Right ventricle myocardium superior (tissue), 1 donor: Measurements from ENCODE around the gene EIF3CL. TPM values are rescaled to one million over a fixed set of nuclear protein-coding genes. Genes with fewer than 3 reads are reported as not detected.
"Not testable (repeated sequence)": the region's sequence is repeated elsewhere in the genome, so short reads cannot be mapped to it uniquely, and the experiment has no call there.

Experiments
- ATAC-seq: fragments of 200-7000 bp; cut with Tn5 transposase; one replicate; pipeline ENCODE4 v1.9.1; 2020; ENCODE audit warnings: mild to moderate bottlenecking; ENCODE audit not compliant: poor library complexity
- DNase-seq: peaks from one replicate; pipeline ENCODE4 v3.0.0-alpha.2; 2020
- intact Hi-C: fragments of 100-400 bp; cut with DNase I; formaldehyde crosslinking; loops from one replicate; pipeline ENCODE4 v1.11.2; 2022
- microRNA-seq: library from miRNA; unstranded; fragments of <30 nt; microRNA quantifications from one replicate; pipeline ENCODE4 v1.2.0, GENCODE V29; 2020
- total RNA-seq: library from RNA; stranded (reverse); fragmentation: NEBNext Ultra II Directional; extraction: Animal tissue kit (Norgen Biotek cat#: 25700); gene quantifications from one replicate; pipeline ENCODE4 v1.2.1, GENCODE V29; 2021
- donor health status: DM: no; HTN: yes; CAD: no; lungs with severe emphysema.

The EIF3CL gene
- total RNA-seq, 1 donor from 2014 or later, result 24.7 TPM

- DNase-seq, ATAC-seq, intact Hi-C loops: not testable (repeated sequence)
These were observed 35.7 kb downstream of the EIF3CL start for GRCh38 chr16:28367926-28368325.

GRCh38 chr16:28364268-28365173, 39.1 kb downstream of the EIF3CL start:
- DNase-seq, intact Hi-C loops: not testable (repeated sequence)
- peak; percentile 99 for ATAC-seq

DNA sequence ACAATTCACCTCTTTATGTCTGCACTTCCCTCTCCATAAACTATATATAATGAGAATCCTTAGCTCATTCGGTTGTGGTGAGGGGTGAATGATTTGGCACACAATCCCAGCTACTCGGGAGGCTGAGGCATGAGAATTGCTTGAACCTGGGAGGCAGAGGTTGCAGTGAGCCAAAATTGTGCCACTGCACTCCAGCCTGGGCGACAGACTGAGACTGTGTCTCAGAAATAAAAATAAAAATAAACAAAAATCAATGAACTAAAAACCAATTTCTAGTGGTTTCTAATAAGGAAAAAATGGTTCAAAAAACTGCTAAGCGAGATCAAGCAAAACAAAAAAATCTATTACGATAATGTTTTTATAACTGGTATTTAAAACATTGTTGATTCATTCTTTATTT, 40.2 kb downstream of the EIF3CL start, which contains the start of gene NPIPB6:
TSS of gene NPIPB6 (minus strand) at position 101 of the 400 bp plus-strand sequence. CDS start 686 bp downstream, outside the sequence.
- ATAC-seq, DNase-seq, intact Hi-C loops: not testable (repeated sequence)

- ATAC-seq, DNase-seq, intact Hi-C loops: not testable (repeated sequence)
These were observed 41.0 kb downstream of the EIF3CL start for GRCh38 chr16:28362600-28362999.

GRCh38 chr16:28338230-28338629, 65.4 kb downstream of the EIF3CL start:
- DNase-seq, intact Hi-C loops, ATAC-seq: not testable (repeated sequence)

GRCh38 chr16:28336940-28337710, 66.5 kb downstream of the EIF3CL start:
- intact Hi-C loops, ATAC-seq, DNase-seq: not testable (repeated sequence)

DNA sequence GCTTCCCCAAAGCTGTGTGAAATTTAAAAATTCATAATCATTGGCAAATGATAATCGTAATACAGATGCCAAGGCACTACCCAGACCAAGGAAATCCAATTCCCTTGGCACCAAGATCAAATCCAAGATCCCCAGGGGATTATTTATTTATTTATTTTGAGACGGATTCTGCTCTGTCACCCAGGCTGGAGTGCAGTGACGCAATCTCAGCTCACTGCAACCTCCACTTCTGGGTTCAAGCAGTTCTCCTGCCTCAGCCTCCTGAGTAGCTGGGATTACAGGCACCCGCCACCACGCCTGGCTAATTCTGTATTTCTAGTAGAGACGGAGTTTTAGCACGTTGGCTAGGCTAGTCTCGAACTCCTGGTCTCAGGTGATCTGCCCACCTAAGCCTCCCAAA, 68.0 kb downstream of the EIF3CL start:
- intact Hi-C loops, ATAC-seq, DNase-seq: not testable (repeated sequence)

GRCh38 chr16:28332632-28333031, 71.0 kb downstream of the EIF3CL start:
- intact Hi-C loops, DNase-seq, ATAC-seq: not testable (repeated sequence)

DNA sequence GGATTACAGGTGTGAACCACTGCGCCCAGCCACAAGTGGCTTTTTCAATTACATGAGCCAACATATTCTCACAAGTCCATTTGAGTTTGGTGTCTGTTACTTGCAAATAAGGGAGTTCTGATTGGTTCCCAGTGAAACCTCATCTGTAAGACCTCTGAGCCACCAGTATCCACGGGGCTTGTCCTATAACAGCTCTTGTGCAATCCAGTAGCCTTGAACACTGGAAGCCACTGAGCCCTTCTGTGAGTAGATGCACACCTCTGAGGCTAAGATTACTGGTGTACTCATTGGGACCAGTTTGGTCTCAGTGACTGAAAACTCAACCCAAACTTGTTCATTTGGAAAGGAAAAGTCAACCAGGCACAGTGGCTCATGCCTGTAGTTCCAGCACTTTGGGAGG, 72.7 kb downstream of the EIF3CL start:
- DNase-seq, ATAC-seq, intact Hi-C loops: not testable (repeated sequence)

DNA sequence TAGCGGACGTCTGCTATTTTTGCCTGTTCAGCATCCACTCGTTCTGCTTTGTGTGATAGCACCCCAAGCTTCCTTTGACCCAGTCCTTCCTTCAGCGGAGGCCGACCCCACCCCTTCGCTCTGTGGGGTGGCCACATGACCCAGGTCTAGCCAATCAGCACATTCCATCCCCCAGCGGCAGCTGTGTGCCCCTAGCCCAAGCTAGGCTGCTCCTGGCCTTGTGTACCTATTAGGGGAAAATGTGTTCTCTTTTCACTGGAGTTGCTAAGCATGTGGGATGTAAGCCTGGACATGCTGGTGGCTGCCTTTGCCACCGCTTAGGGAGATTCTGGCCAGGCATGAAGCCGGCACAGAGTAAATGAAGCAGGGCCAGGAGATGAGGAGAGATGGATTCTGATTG, 73.4 kb downstream of the EIF3CL start:
- DNase-seq, intact Hi-C loops, ATAC-seq: not testable (repeated sequence)

Small RNAs within 50 kb of the gene (microRNA-seq; reads per million reads assigned to microRNA genes)
- gene MIR6862-1, result not detected

Other genes with a start within 250 kb of the EIF3CL start
- gene XPO6, start 191.9 kb downstream of the EIF3CL start, total RNA-seq, result 25.2 TPM
- gene SBK1, start 111.3 kb downstream of the EIF3CL start, total RNA-seq, result 2.0 TPM
- gene NPIPB6, start 40.3 kb downstream of the EIF3CL start, total RNA-seq, result 0.48 TPM
- gene NPIPB7, start 68.5 kb upstream of the EIF3CL start, total RNA-seq, result not detected
- 11.5 TPM for gene CLN3, start 88.2 kb upstream of the EIF3CL start, total RNA-seq
- 0.48 TPM for gene APOBR, start 90.8 kb upstream of the EIF3CL start, total RNA-seq
- gene IL27, start 103.0 kb upstream of the EIF3CL start, total RNA-seq, result not detected
- gene NUPR1, start 135.1 kb upstream of the EIF3CL start, total RNA-seq, result 47.3 TPM
- gene SGF29, start 150.1 kb upstream of the EIF3CL start, total RNA-seq, result 13.2 TPM
- gene SULT1A2, start 193.2 kb upstream of the EIF3CL start, total RNA-seq, result 1.0 TPM
- 13.1 TPM for gene SULT1A1, start 206.2 kb upstream of the EIF3CL start, total RNA-seq
- gene NPIPB8, start 234.2 kb upstream of the EIF3CL start, total RNA-seq, result not detected